HG03097 (cell line): ENCODE results near the gene ATP6V0E2.
A peak's percentile ranks its signal among the peaks of the same experiment; 100 is the strongest.

Experiments used
- ATAC-seq: cut with Tn5 transposase; IDR thresholded peaks from one replicate; pipeline ENCODE4 v1.9.1; 2021; ENCODE audit not compliant: unreplicated experiment, low FRiP score

The ATP6V0E2 gene

GRCh38 chr7:149838224-149838991, 35.4 kb upstream of the ATP6V0E2 start, which contains the start of gene ZNF862:
TSS of gene ZNF862 (plus strand) at chr7:149838375. CDS start at chr7:149838612, 237 bp downstream.
- ATAC-seq = peak; percentile 98

- ATAC-seq = no peak
These were observed 34.8 kb upstream of the ATP6V0E2 start for GRCh38 chr7:149838992-149839408.

GRCh38 chr7:149839933-149840332, 33.8 kb upstream of the ATP6V0E2 start:
- ATAC-seq = no peak

- ATAC-seq = no peak
These were observed 30.2 kb upstream of the ATP6V0E2 start for GRCh38 chr7:149843566-149843965.

GRCh38 chr7:149844445-149844844, 29.3 kb upstream of the ATP6V0E2 start:
- ATAC-seq = no peak

GRCh38 chr7:149845257-149845980, 28.4 kb upstream of the ATP6V0E2 start:
- no peak for ATAC-seq

- no peak for ATAC-seq
These were observed 27.7 kb upstream of the ATP6V0E2 start for GRCh38 chr7:149846021-149846420.

- ATAC-seq = peak; percentile 82
These were observed 27.2 kb upstream of the ATP6V0E2 start for GRCh38 chr7:149846436-149847046.

- ATAC-seq = no peak
These were observed 24.6 kb upstream of the ATP6V0E2 start for GRCh38 chr7:149849174-149849573.

GRCh38 chr7:149850007-149850594, 23.7 kb upstream of the ATP6V0E2 start:
- no peak for ATAC-seq

GRCh38 chr7:149850716-149851115, 23.1 kb upstream of the ATP6V0E2 start:
- no peak for ATAC-seq

- no peak for ATAC-seq
These were observed 22.3 kb upstream of the ATP6V0E2 start for GRCh38 chr7:149851449-149851848.

- ATAC-seq = no peak
These were observed 20.6 kb upstream of the ATP6V0E2 start for GRCh38 chr7:149853157-149853556.

GRCh38 chr7:149854611-149855360, 19.0 kb upstream of the ATP6V0E2 start:
- no peak for ATAC-seq

- ATAC-seq = no peak
These were observed 18.1 kb upstream of the ATP6V0E2 start for GRCh38 chr7:149855361-149856305.

GRCh38 chr7:149856583-149856982, 17.2 kb upstream of the ATP6V0E2 start:
- ATAC-seq = no peak

- no peak for ATAC-seq
These were observed 14.4 kb upstream of the ATP6V0E2 start for GRCh38 chr7:149859369-149859768.

GRCh38 chr7:149859876-149860275, 13.9 kb upstream of the ATP6V0E2 start:
- no peak for ATAC-seq
